Large intestine (tissue), 3 donors: ENCODE results near the gene LRMDA. TPM values are rescaled to one million over a fixed set of nuclear protein-coding genes. Genes with fewer than 3 reads are reported as not detected.
A peak's percentile ranks its signal among the peaks of the same experiment; 100 is the strongest.

Source experiments
- DNase-seq, 2 donors: peaks; one replicate each; pipeline versions ENCODE4 v3.0.0 to v3.0.0-alpha.2; 2013
- H3K27ac ChIP-seq: one replicate; pipeline ENCODE4 v1.5.1; 2013; ENCODE audit warnings: low read length
- H3K27me3 ChIP-seq: 2 replicates; pipeline ENCODE4 v1.6.1; 2013; ENCODE audit warnings: low read length; ENCODE audit not compliant: control insufficient read depth, insufficient read depth
- H3K36me3 ChIP-seq: 2 replicates; pipeline ENCODE4 v1.6.1; 2013; ENCODE audit warnings: low read length; ENCODE audit not compliant: control insufficient read depth, insufficient read depth
- H3K4me1 ChIP-seq: one replicate; pipeline ENCODE4 v1.6.1; 2013; ENCODE audit warnings: low read length; ENCODE audit not compliant: control insufficient read depth, insufficient read depth
- H3K4me3 ChIP-seq: one replicate; pipeline ENCODE4 v1.5.1; 2013; ENCODE audit warnings: low read length
- H3K9me3 ChIP-seq: one replicate; pipeline ENCODE4 v1.6.1; 2013; ENCODE audit warnings: mild to moderate bottlenecking, low read depth, low read length, moderate library complexity; ENCODE audit not compliant: control insufficient read depth
- WGBS: methylation state at CpG from one replicate; pipeline ENCODE4 v1.1.5; 2013; ENCODE audit warnings: low lambda C conversion rate; ENCODE audit not compliant: insufficient coverage; 5-methylcytosine and 5-hydroxymethylcytosine counted together
- polyA plus RNA-seq: library from polyadenylated mRNA; unstranded; fragments of 120-200 nt; gene quantifications from one replicate; pipeline ENCODE4 v1.2.1, GENCODE V29; 2013

The LRMDA gene
- polyA plus RNA-seq, 1 donor = 5.3 TPM

DNA sequence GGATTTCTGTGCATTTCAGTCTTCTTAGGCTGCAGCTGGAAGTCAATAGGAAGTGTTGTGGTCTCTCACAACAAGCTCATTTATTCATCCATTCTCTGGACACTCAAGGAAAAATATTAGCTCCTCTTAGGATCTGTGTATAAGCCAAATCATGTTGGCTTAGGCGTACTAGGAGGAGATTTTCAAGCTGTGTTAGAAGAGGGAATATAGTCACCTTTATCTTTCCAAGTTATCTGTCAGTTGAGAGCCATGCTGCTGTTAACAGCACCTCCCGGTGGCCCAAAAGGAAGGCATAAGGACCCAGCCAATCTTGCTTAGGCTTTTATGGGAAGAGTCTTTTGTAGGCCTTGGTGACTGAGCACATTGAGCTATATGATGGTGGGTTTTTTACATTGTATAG lies 220.0 kb downstream of the LRMDA start:
- DNase-seq = peak in 1 of 2 donors; percentile 42
- H3K4me1 ChIP-seq = no peaks in the 10 kb centered on the region
- H3K9me3 ChIP-seq = no peaks in the 10 kb centered on the region
- no peaks in the 10 kb centered on the region for H3K27me3 ChIP-seq
- H3K4me3 ChIP-seq = no peak overlapping the region
- no peaks in the 10 kb centered on the region for H3K36me3 ChIP-seq
- H3K27ac ChIP-seq = no peak overlapping the region
- WGBS = 80% methylated on average over 1 of the region's 2 CpGs

DNA sequence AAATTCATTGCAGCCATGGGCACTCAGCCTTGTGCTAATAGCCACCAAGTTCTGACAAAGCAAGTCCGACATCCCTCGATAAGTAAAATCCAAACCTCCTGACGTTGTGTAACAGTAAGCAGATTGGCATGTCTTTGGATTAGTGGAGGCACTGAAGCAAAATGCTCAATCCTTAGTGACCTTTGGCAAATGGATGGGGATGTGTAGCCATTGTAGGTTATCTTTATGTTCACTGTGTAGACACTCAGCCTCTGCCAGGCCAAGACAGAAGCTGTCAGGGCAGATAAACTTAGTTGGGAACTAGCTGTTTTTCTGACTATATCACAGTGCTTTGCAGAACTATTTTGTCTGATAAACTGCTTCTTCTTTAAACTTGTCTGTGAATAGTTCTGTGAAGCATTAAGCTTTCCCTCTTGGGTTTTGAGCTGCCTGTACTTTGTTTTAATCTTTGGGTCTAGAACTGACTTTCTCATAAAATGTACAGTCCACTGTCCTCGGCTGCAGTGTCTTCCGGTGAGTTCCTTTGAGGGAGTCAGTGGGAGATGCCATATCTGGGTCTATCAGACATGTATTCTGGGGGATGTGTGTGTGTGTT lies 220.8 kb downstream of the LRMDA start:
- no peak for DNase-seq
- no CpG with 5 or more reads among the region's 5 CpGs for WGBS
- no peak overlapping the region for H3K4me3 ChIP-seq
- no peaks in the 10 kb centered on the region for H3K27me3 ChIP-seq
- H3K36me3 ChIP-seq = no peaks in the 10 kb centered on the region
- H3K4me1 ChIP-seq = no peaks in the 10 kb centered on the region
- no peaks in the 10 kb centered on the region for H3K9me3 ChIP-seq
- no peak overlapping the region for H3K27ac ChIP-seq

GRCh38 chr10:75653761-75654160 lies 222.3 kb downstream of the LRMDA start:
- DNase-seq = no peak
- H3K27ac ChIP-seq = no peak overlapping the region
- H3K27me3 ChIP-seq = no peaks in the 10 kb centered on the region
- 100% methylated on average over 1 of the region's 8 CpGs for WGBS
- no peaks in the 10 kb centered on the region for H3K4me1 ChIP-seq
- no peaks in the 10 kb centered on the region for H3K9me3 ChIP-seq
- no peaks in the 10 kb centered on the region for H3K36me3 ChIP-seq
- no peak overlapping the region for H3K4me3 ChIP-seq

- WGBS = 83% methylated on average over 1 of the region's 1 CpG
- H3K9me3 ChIP-seq = no peaks in the 10 kb centered on the region
- H3K27ac ChIP-seq = no peak overlapping the region
- no peaks in the 10 kb centered on the region for H3K36me3 ChIP-seq
- H3K4me3 ChIP-seq = no peak overlapping the region
- H3K27me3 ChIP-seq = no peaks in the 10 kb centered on the region
- no peak for DNase-seq
- no peaks in the 10 kb centered on the region for H3K4me1 ChIP-seq
These were observed 222.8 kb downstream of the LRMDA start for GRCh38 chr10:75654171-75654771.

- H3K27ac ChIP-seq = no peak overlapping the region
- no peaks in the 10 kb centered on the region for H3K9me3 ChIP-seq
- H3K36me3 ChIP-seq = no peaks in the 10 kb centered on the region
- DNase-seq = no peak
- no peak overlapping the region for H3K4me3 ChIP-seq
- H3K27me3 ChIP-seq = no peaks in the 10 kb centered on the region
- no peaks in the 10 kb centered on the region for H3K4me1 ChIP-seq
- 100% methylated on average over 3 of the region's 6 CpGs for WGBS
These were observed 223.3 kb downstream of the LRMDA start for GRCh38 chr10:75654772-75655171.

GRCh38 chr10:75655791-75656451 lies 224.5 kb downstream of the LRMDA start:
- no peak overlapping the region for H3K27ac ChIP-seq
- no peaks in the 10 kb centered on the region for H3K27me3 ChIP-seq
- H3K36me3 ChIP-seq = no peaks in the 10 kb centered on the region
- WGBS = 80% methylated on average over 1 of the region's 3 CpGs
- no peaks in the 10 kb centered on the region for H3K9me3 ChIP-seq
- DNase-seq = no peak
- no peaks in the 10 kb centered on the region for H3K4me1 ChIP-seq
- H3K4me3 ChIP-seq = no peak overlapping the region

DNA sequence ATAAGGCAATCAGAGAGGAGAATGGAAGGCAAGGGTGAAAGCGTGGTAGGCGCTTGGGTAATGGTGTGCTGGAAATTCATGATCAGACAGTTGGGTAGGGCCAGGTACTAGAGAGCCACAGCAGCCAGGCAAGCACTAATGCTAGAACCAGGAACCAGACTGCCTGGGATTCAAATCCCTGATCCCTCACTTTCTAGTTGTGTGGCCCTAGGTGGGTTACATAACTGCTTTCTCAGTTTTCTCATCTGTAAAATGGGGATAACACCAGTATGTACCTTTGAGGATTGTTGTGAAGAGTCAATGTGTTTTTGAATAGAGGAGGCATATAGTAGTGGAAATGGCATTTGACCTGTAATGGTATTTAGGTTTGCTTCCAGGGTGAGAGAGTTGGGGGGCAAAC lies 225.9 kb downstream of the LRMDA start:
- WGBS = no CpG with 5 or more reads among the region's 2 CpGs
- H3K4me3 ChIP-seq = no peak overlapping the region
- H3K4me1 ChIP-seq = no peaks in the 10 kb centered on the region
- no peak for DNase-seq
- no peak overlapping the region for H3K27ac ChIP-seq
- H3K9me3 ChIP-seq = no peaks in the 10 kb centered on the region
- no peaks in the 10 kb centered on the region for H3K36me3 ChIP-seq
- no peaks in the 10 kb centered on the region for H3K27me3 ChIP-seq

DNA sequence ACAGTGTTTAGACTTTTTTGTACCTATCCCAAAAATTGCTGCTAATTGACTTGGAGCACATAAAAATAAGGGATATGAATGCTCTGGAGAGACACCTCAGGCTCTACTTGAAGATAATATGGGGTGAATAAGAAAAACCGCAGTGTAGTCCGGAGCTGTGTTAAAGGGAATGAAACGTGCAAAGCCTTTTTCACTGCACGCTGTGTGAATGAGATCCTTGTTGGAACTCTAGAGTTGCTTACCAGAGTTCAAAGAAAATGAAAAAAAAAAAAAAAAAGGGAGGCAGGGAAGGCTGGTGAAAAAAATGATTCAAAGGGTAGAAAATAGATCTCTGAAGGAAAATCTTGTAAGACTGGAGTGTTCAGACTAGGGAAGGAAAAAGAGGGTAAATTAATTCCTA lies 226.6 kb downstream of the LRMDA start:
- Histone ChIP-seq H3K4me3 (no peak overlapping the region), H3K27me3 (no peaks in the 10 kb centered on the region), H3K4me1 (no peaks in the 10 kb centered on the region), H3K27ac (no peak overlapping the region), H3K36me3 (no peaks in the 10 kb centered on the region), H3K9me3 (no peaks in the 10 kb centered on the region)
- WGBS = 91% methylated on average over 4 of the region's 4 CpGs
- no peak for DNase-seq

- Histone ChIP-seq H3K9me3 (no peaks in the 10 kb centered on the region), H3K27me3 (no peaks in the 10 kb centered on the region), H3K36me3 (no peaks in the 10 kb centered on the region), H3K4me3 (no peak overlapping the region), H3K4me1 (no peaks in the 10 kb centered on the region), H3K27ac (no peak overlapping the region)
- DNase-seq = no peak
- WGBS = 100% methylated on average over 1 of the region's 1 CpG
These were observed 227.1 kb downstream of the LRMDA start for GRCh38 chr10:75658496-75658895.

DNA sequence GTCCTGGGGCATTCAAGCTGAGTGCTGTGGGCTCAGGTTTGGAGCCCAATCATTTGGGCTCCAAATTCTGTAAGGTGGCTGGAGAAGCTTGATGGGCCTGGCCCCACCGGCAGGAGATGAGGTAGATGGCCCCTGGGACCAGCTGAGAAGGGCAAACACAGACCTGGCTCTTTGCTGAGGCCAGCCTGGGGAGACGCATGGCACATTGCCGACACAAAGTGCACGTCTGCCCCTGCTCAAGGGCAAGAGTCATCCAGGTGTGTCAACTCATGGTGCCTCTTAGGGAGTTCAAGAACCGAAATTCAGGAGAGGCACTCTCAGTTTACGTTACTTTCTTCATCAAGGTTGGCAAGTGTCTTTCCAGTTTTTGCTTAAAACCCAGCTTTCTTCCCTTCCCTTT lies 227.5 kb downstream of the LRMDA start:
- Histone ChIP-seq H3K4me3 (no peak overlapping the region), H3K9me3 (no peaks in the 10 kb centered on the region), H3K4me1 (no peaks in the 10 kb centered on the region), H3K27ac (no peak overlapping the region), H3K36me3 (no peaks in the 10 kb centered on the region), H3K27me3 (no peaks in the 10 kb centered on the region)
- DNase-seq = no peak
- WGBS = 86% methylated on average over 1 of the region's 6 CpGs

DNA sequence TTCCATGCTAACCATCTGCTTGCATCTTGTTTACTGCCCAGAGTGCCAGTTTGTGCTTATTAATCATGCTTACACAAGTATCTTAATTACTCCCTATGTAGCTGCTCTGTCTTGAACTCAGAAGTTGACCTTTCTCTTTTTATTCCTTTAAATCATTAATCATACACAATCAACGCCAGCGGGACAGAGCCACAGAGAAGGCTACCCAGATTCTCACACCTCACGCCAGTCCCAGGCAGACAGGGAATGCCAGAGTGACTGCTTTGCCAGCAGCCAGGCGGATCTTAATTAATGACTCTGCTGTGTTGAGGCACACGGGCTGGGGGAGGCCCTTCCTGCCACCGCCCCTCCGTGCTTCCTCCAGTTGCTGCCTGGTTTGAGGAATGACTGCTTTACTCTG lies 229.4 kb downstream of the LRMDA start:
- WGBS = 67% methylated on average over 1 of the region's 7 CpGs
- H3K4me1 ChIP-seq = no peaks in the 10 kb centered on the region

More for the DNA sequence above, 229.4 kb downstream of the LRMDA start:
- no peaks in the 10 kb centered on the region for H3K27me3 ChIP-seq
- H3K9me3 ChIP-seq = no peaks in the 10 kb centered on the region
- no peak overlapping the region for H3K4me3 ChIP-seq
- no peak for DNase-seq
- H3K27ac ChIP-seq = no peak overlapping the region
- no peaks in the 10 kb centered on the region for H3K36me3 ChIP-seq
